Ectodermal cell (in vitro differentiated cells): ENCODE results near the gene CCSER1.
"Not testable (repeated sequence)": the region's sequence is repeated elsewhere in the genome, so short reads cannot be mapped to it uniquely, and the experiment has no call there.

ENCODE experiments used
- H3K27ac ChIP-seq: 2 replicates; pipeline ENCODE4 v1.7.0; 2013; ENCODE audit warnings: mild to moderate bottlenecking, low read depth, low read length; ENCODE audit not compliant: insufficient read depth, poor library complexity, severe bottlenecking
- H3K27me3 ChIP-seq: 2 replicates; pipeline ENCODE4 v1.7.0; 2013; ENCODE audit warnings: mild to moderate bottlenecking, low read length; ENCODE audit not compliant: insufficient read depth, control insufficient read depth, poor library complexity, severe bottlenecking
- H3K36me3 ChIP-seq: one replicate; pipeline ENCODE4 v1.7.0; 2013; ENCODE audit warnings: low read length; ENCODE audit not compliant: control insufficient read depth, insufficient read depth
- H3K4me1 ChIP-seq: one replicate; pipeline ENCODE4 v1.7.0; 2013; ENCODE audit warnings: low read length; ENCODE audit not compliant: control insufficient read depth, insufficient read depth
- H3K4me3 ChIP-seq: 2 replicates; pipeline ENCODE4 v1.7.0; 2013; ENCODE audit warnings: low read depth, low read length, control low read depth; ENCODE audit not compliant: insufficient read depth
- H3K9me3 ChIP-seq: 2 replicates; pipeline ENCODE4 v1.7.0; 2013; ENCODE audit warnings: mild to moderate bottlenecking, low read length, moderate library complexity; ENCODE audit not compliant: control insufficient read depth
- WGBS, 2 experiments: methylation state at CpG; one replicate each; pipeline ENCODE4 v1.1.7; 2013; ENCODE audit warnings: missing lambda C conversion rate in 2 of 2; 5-methylcytosine and 5-hydroxymethylcytosine counted together

The CCSER1 gene

GRCh38 chr4:90889171-90889570 lies 762.0 kb downstream of the CCSER1 start:
- 83 to 100% methylated on average over 1 of the region's 2 CpGs for WGBS, 2 experiments
- no peaks in the 10 kb centered on the region for H3K27me3 ChIP-seq
- no peak overlapping the region for H3K27ac ChIP-seq
- no peaks in the 10 kb centered on the region for H3K36me3 ChIP-seq
- H3K9me3 ChIP-seq: no peaks in the 10 kb centered on the region
- H3K4me3 ChIP-seq: no peak overlapping the region
- no peaks in the 10 kb centered on the region for H3K4me1 ChIP-seq

GRCh38 chr4:90903413-90903812 lies 776.2 kb downstream of the CCSER1 start:
- not testable (repeated sequence) for H3K4me3 ChIP-seq, H3K9me3 ChIP-seq, H3K36me3 ChIP-seq, H3K27ac ChIP-seq, H3K4me1 ChIP-seq, H3K27me3 ChIP-seq
- 96 to 98% methylated on average over 1 of the region's 1 CpG for WGBS, 2 experiments

GRCh38 chr4:90904021-90904420 lies 776.8 kb downstream of the CCSER1 start:
- no peaks in the 10 kb centered on the region for H3K4me1 ChIP-seq
- H3K4me3 ChIP-seq: no peak overlapping the region
- no peaks in the 10 kb centered on the region for H3K27me3 ChIP-seq
- no peaks in the 10 kb centered on the region for H3K9me3 ChIP-seq
- H3K27ac ChIP-seq: no peak overlapping the region
- no peaks in the 10 kb centered on the region for H3K36me3 ChIP-seq
- 7 to 48% methylated on average over 1 of the region's 1 CpG for WGBS, 2 experiments

GRCh38 chr4:90906239-90906638 lies 779.0 kb downstream of the CCSER1 start:
- no peaks in the 10 kb centered on the region for H3K4me1 ChIP-seq
- no peaks in the 10 kb centered on the region for H3K9me3 ChIP-seq
- no peaks in the 10 kb centered on the region for H3K36me3 ChIP-seq
- H3K27me3 ChIP-seq: no peaks in the 10 kb centered on the region
- 92% methylated on average over 1 to 2 of the region's 3 CpGs for WGBS, 2 experiments
- H3K27ac ChIP-seq: no peak overlapping the region
- no peak overlapping the region for H3K4me3 ChIP-seq

GRCh38 chr4:90911724-90912434 lies 784.7 kb downstream of the CCSER1 start:
- H3K9me3 ChIP-seq, H3K36me3 ChIP-seq, H3K4me3 ChIP-seq, H3K27ac ChIP-seq, H3K27me3 ChIP-seq, H3K4me1 ChIP-seq: not testable (repeated sequence)
- 90 to 92% methylated on average over 17 of the region's 17 CpGs for WGBS, 2 experiments

GRCh38 chr4:90922174-90922573 lies 795.0 kb downstream of the CCSER1 start:
- H3K27ac ChIP-seq: no peak overlapping the region
- H3K36me3 ChIP-seq: no peaks in the 10 kb centered on the region
- H3K9me3 ChIP-seq: no peaks in the 10 kb centered on the region
- WGBS, 2 experiments: 100% methylated on average over 1 of the region's 2 CpGs; no CpG with 5 or more reads in 1 of the 2 experiments
- H3K4me1 ChIP-seq: no peaks in the 10 kb centered on the region
- no peak overlapping the region for H3K4me3 ChIP-seq
- H3K27me3 ChIP-seq: no peaks in the 10 kb centered on the region

- no peaks in the 10 kb centered on the region for H3K4me1 ChIP-seq
- no peaks in the 10 kb centered on the region for H3K9me3 ChIP-seq
- H3K4me3 ChIP-seq: no peak overlapping the region
- no peaks in the 10 kb centered on the region for H3K36me3 ChIP-seq
- H3K27me3 ChIP-seq: no peaks in the 10 kb centered on the region
- H3K27ac ChIP-seq: no peak overlapping the region
Measured at GRCh38 chr4:90926957-90927356, 799.8 kb downstream of the CCSER1 start.

- H3K4me1 ChIP-seq: no peaks in the 10 kb centered on the region
- no peak overlapping the region for H3K27ac ChIP-seq
- no peak overlapping the region for H3K4me3 ChIP-seq
- H3K36me3 ChIP-seq: no peaks in the 10 kb centered on the region
- 90 to 94% methylated on average over 3 to 6 of the region's 6 CpGs for WGBS, 2 experiments
- no peaks in the 10 kb centered on the region for H3K27me3 ChIP-seq
- no peaks in the 10 kb centered on the region for H3K9me3 ChIP-seq
Measured at GRCh38 chr4:90943311-90943710, 816.1 kb downstream of the CCSER1 start.

GRCh38 chr4:90946945-90947344 lies 819.8 kb downstream of the CCSER1 start:
- H3K9me3 ChIP-seq: no peaks in the 10 kb centered on the region
- no peaks in the 10 kb centered on the region for H3K36me3 ChIP-seq
- 84 to 89% methylated on average over 2 of the region's 3 CpGs for WGBS, 2 experiments
- H3K27ac ChIP-seq: no peak overlapping the region
- H3K4me3 ChIP-seq: no peak overlapping the region
- H3K27me3 ChIP-seq: no peaks in the 10 kb centered on the region
- no peaks in the 10 kb centered on the region for H3K4me1 ChIP-seq

- H3K4me3 ChIP-seq: no peak overlapping the region
- no peaks in the 10 kb centered on the region for H3K27me3 ChIP-seq
Measured at GRCh38 chr4:90950385-90950841, 823.2 kb downstream of the CCSER1 start.

GRCh38 chr4:90951037-90951436 lies 823.8 kb downstream of the CCSER1 start:
- Histone ChIP-seq H3K9me3 (no peaks in the 10 kb centered on the region), H3K4me1 (no peaks in the 10 kb centered on the region), H3K27ac (no peak overlapping the region), H3K36me3 (no peaks in the 10 kb centered on the region), H3K27me3 (no peaks in the 10 kb centered on the region), H3K4me3 (no peak overlapping the region)
- 69 to 90% methylated on average over 2 of the region's 2 CpGs for WGBS, 2 experiments

More at GRCh38 chr4:90950385-90950841, 823.2 kb downstream of the CCSER1 start:
- WGBS, 2 experiments: 90 to 94% methylated on average over 6 to 7 of the region's 7 CpGs
- Histone ChIP-seq H3K27ac (no peak overlapping the region), H3K9me3 (no peaks in the 10 kb centered on the region), H3K36me3 (no peaks in the 10 kb centered on the region), H3K4me1 (no peaks in the 10 kb centered on the region)
